LNCaP clone FGC (cell line): Measurements from ENCODE around the gene LHFPL2.
A peak's percentile ranks its signal among the peaks of the same experiment; 100 is the strongest.

Experiments used
- DNase-seq: peaks from one replicate; pipeline ENCODE4 v3.0.0-alpha.2; 2011; ENCODE audit warnings: low read depth
- H3K4me3 ChIP-seq: 2 replicates; pipeline ENCODE4 v1.5.1; 2011; ENCODE audit warnings: mild to moderate bottlenecking, low read depth, low read length, control low read depth
- TF ChIP-seq, protein P1 (sequence below): IDR thresholded peaks from 2 replicates; pipeline ENCODE4 v1.5.1; 2012; ENCODE audit warnings: mild to moderate bottlenecking; ENCODE audit not compliant: control insufficient read depth, insufficient read depth; ENCODE audit errors: extremely low read depth

LHFPL2 gene

DNA sequence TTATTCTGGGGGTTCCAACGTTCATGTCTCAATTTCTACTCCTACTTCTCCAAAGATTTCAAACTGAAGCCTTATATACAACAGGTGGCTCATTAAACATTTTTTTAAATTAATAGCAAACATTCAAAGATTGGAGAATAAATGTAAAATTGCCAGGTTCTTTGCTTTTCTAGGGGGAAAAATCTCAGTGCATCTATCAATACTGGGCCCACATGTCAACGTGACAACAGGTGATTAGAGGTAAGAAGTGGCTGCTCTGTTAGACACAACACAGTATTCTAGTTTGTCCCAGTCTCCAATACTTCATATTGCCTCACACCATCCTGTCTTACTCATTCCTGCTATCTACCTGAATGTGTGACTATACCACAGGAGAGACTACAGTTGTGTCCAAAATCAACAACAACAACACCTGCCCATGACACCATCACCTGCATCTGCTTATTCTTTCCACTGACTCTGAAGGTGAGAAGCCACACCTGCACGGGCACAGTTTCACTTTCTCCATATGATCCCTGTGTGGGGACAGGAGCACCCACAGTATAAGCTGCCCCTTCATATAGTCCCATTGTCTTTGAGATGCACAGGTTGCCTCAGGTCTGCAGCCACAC, 110.2 kb downstream of the LHFPL2 start:
- TF ChIP-seq, protein P1, sequence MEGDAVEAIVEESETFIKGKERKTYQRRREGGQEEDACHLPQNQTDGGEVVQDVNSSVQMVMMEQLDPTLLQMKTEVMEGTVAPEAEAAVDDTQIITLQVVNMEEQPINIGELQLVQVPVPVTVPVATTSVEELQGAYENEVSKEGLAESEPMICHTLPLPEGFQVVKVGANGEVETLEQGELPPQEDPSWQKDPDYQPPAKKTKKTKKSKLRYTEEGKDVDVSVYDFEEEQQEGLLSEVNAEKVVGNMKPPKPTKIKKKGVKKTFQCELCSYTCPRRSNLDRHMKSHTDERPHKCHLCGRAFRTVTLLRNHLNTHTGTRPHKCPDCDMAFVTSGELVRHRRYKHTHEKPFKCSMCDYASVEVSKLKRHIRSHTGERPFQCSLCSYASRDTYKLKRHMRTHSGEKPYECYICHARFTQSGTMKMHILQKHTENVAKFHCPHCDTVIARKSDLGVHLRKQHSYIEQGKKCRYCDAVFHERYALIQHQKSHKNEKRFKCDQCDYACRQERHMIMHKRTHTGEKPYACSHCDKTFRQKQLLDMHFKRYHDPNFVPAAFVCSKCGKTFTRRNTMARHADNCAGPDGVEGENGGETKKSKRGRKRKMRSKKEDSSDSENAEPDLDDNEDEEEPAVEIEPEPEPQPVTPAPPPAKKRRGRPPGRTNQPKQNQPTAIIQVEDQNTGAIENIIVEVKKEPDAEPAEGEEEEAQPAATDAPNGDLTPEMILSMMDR, result no peak
- no peak overlapping the region for H3K4me3 ChIP-seq
- no peak for DNase-seq

DNA sequence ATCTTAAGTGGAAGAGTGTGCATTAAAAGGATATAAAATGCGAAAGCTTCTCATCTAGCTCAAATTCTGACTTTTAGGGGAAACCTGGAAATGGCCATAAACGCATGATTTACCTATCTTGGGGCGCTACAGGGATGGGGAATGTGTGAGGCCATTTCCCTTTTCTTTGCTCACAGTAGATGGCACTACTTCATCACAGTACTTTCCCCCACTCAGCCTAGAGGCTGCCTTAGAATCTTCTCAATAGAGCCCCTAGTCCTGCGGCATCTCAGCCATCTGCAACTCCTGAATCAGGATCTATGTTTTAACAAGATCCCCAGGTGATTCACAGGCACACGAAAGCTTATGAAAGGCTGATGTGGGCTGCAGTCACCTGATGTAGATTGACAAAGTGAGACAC, 110.8 kb downstream of the LHFPL2 start:
- TF ChIP-seq, protein P1, result peak; percentile 74
- DNase-seq, result no peak
- no peak overlapping the region for H3K4me3 ChIP-seq

DNA sequence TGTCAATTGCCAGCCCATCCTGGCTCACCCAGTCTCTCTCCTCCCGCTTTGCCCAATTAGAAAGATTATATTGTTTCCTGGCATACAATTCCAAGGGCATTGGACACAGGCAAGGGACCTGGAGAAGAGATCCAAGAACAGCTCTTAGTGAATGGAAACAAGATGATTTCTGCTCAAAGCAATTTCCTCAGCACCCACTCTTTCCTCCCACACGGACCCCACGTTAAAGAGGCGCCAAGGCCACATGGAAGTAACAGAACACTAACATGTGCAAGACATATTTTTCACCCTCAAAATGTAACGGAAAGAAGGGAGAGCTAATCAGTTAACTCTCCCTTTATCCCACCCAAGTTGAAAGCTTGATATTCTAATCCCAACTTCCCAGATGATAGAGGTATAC, 111.2 kb downstream of the LHFPL2 start:
- TF ChIP-seq, protein P1, result no peak
- no peak for DNase-seq
- no peak overlapping the region for H3K4me3 ChIP-seq

DNA sequence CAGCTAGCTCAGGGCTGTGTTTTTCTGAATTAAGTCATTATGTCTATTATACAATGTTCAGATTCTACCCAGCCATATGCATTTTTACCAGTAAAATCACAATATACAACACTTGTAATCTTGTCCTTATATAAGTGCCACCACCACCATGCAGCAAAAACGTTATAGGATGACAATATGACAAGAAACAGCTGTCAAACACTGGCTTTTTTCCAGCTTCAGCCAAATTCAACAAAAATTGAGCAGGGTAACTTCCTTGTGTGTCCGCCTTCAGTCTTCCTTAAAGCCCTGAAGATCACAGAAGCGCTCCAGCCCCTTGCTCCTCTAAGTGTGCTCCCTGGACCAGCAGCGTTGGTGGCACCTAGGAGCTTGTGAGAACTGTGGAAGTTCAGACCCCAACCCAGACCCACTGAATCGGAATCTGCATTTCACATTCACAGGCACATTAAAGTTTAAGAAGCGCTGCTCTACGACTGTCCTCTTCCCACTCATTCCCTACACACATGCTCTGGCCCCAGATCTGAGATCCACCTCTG, 111.8 kb downstream of the LHFPL2 start:
- TF ChIP-seq, protein P1, result no peak
- H3K4me3 ChIP-seq, result no peak overlapping the region
- no peak for DNase-seq

DNA sequence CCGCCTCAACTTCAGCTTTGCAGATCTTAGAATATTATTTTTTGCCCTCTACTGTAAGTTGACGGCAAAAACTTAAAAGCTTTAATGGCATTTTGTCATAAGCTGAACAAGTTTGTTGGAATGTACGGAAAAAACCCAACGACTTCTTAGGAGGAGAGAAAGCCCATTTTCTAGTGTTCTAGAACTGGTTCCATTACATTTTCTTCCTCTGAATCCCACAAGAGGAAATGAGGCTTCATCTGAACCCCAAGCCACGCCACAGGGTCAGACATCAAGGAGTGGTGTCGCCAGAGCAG, 113.7 kb downstream of the LHFPL2 start:
- H3K4me3 ChIP-seq, result no peak overlapping the region
- no peak for DNase-seq
- TF ChIP-seq, protein P1, result no peak

DNA sequence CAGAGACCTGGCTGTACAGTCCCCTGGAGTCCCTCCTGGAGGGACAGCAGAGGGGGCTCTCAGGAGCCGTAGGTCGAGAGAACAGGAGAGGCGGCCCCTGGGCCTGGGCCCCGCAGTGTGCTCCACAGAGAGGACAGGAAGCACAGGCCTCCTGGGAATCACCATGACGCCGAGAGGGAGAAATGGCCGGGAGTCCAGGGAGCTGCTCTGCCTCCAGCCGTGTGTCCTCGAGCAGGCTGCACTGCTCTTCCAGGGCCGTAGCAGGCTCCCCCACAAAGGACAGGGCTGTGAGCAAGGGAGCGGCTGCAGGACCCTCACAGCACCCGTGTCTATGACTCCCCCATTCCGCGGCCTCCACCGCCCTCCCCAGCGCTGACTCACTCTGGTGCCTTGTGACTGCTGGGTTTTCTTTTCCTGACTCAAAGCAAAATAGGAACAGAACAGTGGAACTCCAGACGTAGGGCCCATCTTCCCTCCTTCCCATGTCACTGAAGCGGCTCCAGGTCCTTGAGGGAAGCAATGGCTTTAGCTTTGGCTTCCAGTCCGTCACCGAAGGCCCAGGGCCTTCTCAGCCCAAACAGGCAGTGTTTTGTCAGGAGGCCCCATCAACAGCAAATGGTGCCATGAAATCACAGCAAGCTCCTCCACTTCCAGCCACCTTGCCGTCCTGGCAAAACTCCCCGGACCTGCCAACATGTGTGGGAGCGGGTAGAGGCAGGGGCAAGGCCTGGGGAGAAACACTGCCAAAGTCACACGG, 114.2 kb downstream of the LHFPL2 start:
- TF ChIP-seq, protein P1, result no peak
- no peak overlapping the region for H3K4me3 ChIP-seq
- no peak for DNase-seq
